Lower leg skin (tissue), 4 donors: ENCODE data around the gene HMG20A. TPM values are rescaled to one million over a fixed set of nuclear protein-coding genes. Genes with fewer than 3 reads are reported as not detected.

Source experiments
- DNase-seq, 2 donors: peaks; one replicate each; pipeline ENCODE4 v3.0.0-alpha.2; 2019; ENCODE audit warnings: low spot score in 2 of 2
- H3K4me3 ChIP-seq: fragments of 200-600 bp; sonication (generic); 2 replicates; pipeline ENCODE4 v1.5.1; 2017; ENCODE audit warnings: mild to moderate bottlenecking, low read depth; ENCODE audit not compliant: poor library complexity, severe bottlenecking
- POLR2A ChIP-seq, 2 donors: fragments of 450-650 bp; IDR thresholded peaks; one replicate each; pipeline ENCODE4 v1.6.1; 2016 to 2017; ENCODE audit warnings: antibody characterized with exemption in 2 of 2, mild to moderate bottlenecking in 1 of 2, moderate library complexity in 1 of 2
- WGBS, 2 donors: methylation state at CpG; one replicate each; pipeline ENCODE4 v1.1.5; 2018; 5-methylcytosine and 5-hydroxymethylcytosine counted together
- intact Hi-C: fragments of 100-400 bp; cut with DNase I; formaldehyde crosslinking; loops from one replicate; pipeline ENCODE4 v1.15.0; 2023; ENCODE audit warnings: low total_unique reads
- total RNA-seq, 4 donors: library from RNA; depleted of rRNA; stranded (reverse); fragments of >200 nt; gene quantifications; one replicate each; pipeline ENCODE4 v1.1.0, GENCODE V29; 2016
- TF ChIP-seq, protein P1 (sequence below), 3 donors: fragments of 450-650 bp; IDR thresholded peaks; one replicate each; pipeline ENCODE4 v1.5.1; 2016; ENCODE audit warnings: antibody characterized with exemption in 3 of 3, mild to moderate bottlenecking in 3 of 3, moderate library complexity in 2 of 3

The HMG20A gene
- total RNA-seq, 4 donors from 2014 or later, result 16.8 to 28.1 (median 22.5) TPM

GRCh38 chr15:77410701-77411618, 9.7 kb upstream of the HMG20A start:
- intact Hi-C loops, result no loop called here
- 71 to 73% methylated on average over 7 of the region's 7 CpGs for WGBS, 2 donors
- DNase-seq, result no peak
- no peak for TF ChIP-seq POLR2A (IDR thresholded peaks at IDR 0.05)
- no peak overlapping the region for H3K4me3 ChIP-seq

GRCh38 chr15:77411619-77411976, 9.1 kb upstream of the HMG20A start:
- no peak for DNase-seq
- WGBS, 2 donors, result 96 to 97% methylated on average over 3 of the region's 3 CpGs
- no peak for TF ChIP-seq POLR2A (IDR thresholded peaks at IDR 0.05)
- H3K4me3 ChIP-seq, result no peak overlapping the region
- intact Hi-C loops, result no loop called here

GRCh38 chr15:77412972-77413698, 7.6 kb upstream of the HMG20A start:
- TF ChIP-seq POLR2A (IDR thresholded peaks at IDR 0.05), result no peak
- TF ChIP-seq, protein P1, sequence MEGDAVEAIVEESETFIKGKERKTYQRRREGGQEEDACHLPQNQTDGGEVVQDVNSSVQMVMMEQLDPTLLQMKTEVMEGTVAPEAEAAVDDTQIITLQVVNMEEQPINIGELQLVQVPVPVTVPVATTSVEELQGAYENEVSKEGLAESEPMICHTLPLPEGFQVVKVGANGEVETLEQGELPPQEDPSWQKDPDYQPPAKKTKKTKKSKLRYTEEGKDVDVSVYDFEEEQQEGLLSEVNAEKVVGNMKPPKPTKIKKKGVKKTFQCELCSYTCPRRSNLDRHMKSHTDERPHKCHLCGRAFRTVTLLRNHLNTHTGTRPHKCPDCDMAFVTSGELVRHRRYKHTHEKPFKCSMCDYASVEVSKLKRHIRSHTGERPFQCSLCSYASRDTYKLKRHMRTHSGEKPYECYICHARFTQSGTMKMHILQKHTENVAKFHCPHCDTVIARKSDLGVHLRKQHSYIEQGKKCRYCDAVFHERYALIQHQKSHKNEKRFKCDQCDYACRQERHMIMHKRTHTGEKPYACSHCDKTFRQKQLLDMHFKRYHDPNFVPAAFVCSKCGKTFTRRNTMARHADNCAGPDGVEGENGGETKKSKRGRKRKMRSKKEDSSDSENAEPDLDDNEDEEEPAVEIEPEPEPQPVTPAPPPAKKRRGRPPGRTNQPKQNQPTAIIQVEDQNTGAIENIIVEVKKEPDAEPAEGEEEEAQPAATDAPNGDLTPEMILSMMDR (IDR thresholded peaks at IDR 0.05), result no peak
- 44 to 60% methylated on average over 2 of the region's 2 CpGs for WGBS, 2 donors
- intact Hi-C loops, result no loop called here

DNA sequence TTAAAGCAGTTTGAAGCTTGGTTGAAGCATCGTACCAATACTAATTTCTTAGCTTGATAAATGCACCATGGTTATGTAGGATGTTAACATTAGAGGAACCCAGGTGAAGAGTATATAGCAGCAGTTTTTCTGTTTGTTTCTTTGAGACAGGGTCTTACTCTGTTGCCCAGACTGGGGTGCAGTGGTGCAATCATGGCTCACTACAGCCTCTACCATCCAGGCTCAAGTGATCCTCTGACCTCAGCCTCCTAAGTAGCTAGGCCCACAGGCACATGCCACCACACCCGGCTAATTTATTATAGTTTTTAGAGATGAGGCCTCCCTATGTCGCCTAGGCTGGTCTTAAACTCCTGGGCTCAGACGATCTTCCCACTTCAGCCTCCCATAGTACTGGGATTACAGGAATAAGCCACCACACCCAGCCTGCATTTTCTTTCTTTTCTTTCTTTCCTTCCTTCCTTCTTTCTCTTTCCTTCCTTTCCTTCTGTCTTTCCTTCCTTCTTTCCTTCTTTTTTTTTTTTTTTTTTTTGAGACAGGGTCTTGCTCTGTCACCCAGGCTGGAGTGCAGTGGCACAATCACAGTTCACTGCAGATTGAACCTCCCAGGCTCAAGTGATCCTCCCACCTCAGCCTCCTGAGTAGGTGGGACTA, 6.9 kb upstream of the HMG20A start:
- 89 to 92% methylated on average over 4 of the region's 4 CpGs for WGBS, 2 donors
- TF ChIP-seq, protein P1 (IDR thresholded peaks at IDR 0.05), result no peak
- TF ChIP-seq POLR2A (IDR thresholded peaks at IDR 0.05), result no peak
- DNase-seq, result no peak
- no peak overlapping the region for H3K4me3 ChIP-seq
- intact Hi-C loops, result no loop called here

More at GRCh38 chr15:77412972-77413698, 7.6 kb upstream of the HMG20A start:
- H3K4me3 ChIP-seq, result no peak overlapping the region
- DNase-seq, result no peak

DNA sequence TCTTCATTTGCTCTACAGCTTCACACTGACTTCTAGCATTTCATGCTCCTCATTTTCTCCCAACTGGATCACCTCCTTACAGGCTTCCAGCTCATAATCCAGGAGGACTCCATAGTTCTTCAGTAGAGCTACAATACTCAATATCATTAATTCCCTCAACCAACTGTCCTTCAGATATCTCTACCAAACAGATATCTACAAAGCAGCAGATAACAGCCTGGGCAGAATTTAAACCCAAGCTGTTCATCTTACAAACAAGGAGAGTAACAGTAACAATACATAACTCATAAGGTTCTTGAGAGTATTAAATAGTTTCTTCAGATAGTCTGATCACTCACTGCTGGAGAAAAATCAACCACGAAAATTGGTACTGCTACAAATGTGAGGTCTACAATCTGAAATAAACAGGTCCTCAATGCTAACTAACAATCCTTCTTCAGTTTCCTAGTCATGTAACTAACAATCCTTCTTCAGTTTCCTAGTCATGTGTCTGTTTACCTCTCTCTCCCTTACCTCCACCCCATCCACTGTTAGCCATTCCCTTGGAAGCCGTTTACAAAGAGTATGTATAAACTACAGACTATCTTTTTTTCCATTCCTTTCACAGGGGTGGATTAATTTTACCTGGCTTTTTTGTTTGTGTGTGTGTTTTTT, 5.8 kb upstream of the HMG20A start:
- H3K4me3 ChIP-seq, result no peak overlapping the region
- intact Hi-C loops, result no loop called here
- TF ChIP-seq POLR2A (IDR thresholded peaks at IDR 0.05), result no peak
- TF ChIP-seq, protein P1 (IDR thresholded peaks at IDR 0.05), result no peak
- DNase-seq, result no peak
- 91 to 93% methylated on average over 2 of the region's 2 CpGs for WGBS, 2 donors

DNA sequence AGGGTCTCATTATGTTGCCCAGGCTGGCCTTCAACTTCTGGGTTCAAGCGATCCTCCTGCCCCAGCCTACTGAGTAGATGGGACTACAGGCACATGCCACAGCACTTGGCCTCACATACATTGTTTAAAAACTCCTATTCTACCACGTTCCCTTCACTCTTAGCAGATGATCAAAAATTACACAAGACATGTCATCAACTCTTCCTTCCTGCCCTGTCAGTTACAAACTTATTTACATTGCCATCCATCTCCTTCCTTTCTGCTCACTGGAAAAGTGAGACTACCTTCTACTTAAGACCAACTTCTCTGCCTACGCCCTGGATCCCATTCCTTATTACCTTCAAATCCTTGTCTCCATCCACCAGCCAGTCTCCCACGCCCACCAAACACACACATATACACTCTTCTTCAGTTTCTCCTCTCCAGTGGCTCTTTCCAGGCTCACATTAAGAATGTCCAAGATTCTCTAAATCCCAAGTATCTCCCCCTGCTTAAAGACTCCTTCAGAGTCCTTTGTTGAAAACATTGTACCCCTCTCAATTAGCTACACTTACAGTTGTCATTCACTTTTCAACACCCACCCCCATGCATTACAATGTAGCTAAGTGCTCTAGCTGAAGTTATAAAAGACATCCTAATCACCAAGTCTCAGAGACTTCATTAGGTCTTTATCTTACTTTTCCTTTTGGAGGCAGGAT, 5.1 kb upstream of the HMG20A start:
- intact Hi-C loops, result no loop called here
- DNase-seq, result no peak
- no peak for TF ChIP-seq POLR2A (IDR thresholded peaks at IDR 0.05)
- TF ChIP-seq, protein P1 (IDR thresholded peaks at IDR 0.05), result no peak
- no peak overlapping the region for H3K4me3 ChIP-seq
- WGBS, 2 donors, result 79 to 89% methylated on average over 4 of the region's 4 CpGs
